Breast epithelium (tissue), 3 donors: Measurements from ENCODE around the gene CNTNAP2.

Experiments
- POLR2A ChIP-seq: fragments of 450-650 bp; IDR thresholded peaks from one replicate; pipeline ENCODE4 v1.6.1; 2016; ENCODE audit warnings: antibody characterized with exemption, mild to moderate bottlenecking, moderate library complexity
- TF ChIP-seq, protein P1 (sequence below), 3 donors: fragments of 450-650 bp; IDR thresholded peaks; one replicate each; pipeline ENCODE4 v1.5.1; 2016 to 2017; ENCODE audit warnings: antibody characterized with exemption in 3 of 3, mild to moderate bottlenecking in 3 of 3, moderate library complexity in 3 of 3

DNA sequence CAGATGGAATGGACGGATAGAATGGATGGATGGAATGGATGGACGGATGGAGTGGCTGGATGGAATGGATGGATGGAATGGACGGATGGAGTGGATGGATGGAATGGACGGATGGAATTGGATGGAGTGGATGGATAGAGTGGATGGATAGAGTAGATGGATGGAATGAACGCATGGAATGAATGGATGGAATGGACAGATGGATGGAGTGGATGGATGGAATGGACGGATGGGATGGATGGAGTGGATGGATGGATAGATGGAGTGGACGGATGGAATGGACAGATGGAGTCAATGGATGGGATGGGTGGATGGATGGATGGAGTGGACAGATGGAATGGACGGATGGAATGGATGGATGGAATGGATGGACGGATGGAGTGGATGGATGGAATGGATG lies 2214.2 kb downstream of the CNTNAP2 start:
- TF ChIP-seq, protein P1, sequence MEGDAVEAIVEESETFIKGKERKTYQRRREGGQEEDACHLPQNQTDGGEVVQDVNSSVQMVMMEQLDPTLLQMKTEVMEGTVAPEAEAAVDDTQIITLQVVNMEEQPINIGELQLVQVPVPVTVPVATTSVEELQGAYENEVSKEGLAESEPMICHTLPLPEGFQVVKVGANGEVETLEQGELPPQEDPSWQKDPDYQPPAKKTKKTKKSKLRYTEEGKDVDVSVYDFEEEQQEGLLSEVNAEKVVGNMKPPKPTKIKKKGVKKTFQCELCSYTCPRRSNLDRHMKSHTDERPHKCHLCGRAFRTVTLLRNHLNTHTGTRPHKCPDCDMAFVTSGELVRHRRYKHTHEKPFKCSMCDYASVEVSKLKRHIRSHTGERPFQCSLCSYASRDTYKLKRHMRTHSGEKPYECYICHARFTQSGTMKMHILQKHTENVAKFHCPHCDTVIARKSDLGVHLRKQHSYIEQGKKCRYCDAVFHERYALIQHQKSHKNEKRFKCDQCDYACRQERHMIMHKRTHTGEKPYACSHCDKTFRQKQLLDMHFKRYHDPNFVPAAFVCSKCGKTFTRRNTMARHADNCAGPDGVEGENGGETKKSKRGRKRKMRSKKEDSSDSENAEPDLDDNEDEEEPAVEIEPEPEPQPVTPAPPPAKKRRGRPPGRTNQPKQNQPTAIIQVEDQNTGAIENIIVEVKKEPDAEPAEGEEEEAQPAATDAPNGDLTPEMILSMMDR (IDR thresholded peaks at IDR 0.05) = no peak
- no peak for TF ChIP-seq POLR2A
